ENCODE measurements around the gene POLR2L. TPM values are rescaled to one million over a fixed set of nuclear protein-coding genes. Genes with fewer than 3 reads are reported as not detected.

POLR2L gene
- total and polyA plus RNA-seq, 10 donors, result 24.6 to 131 (median 66.2) TPM

GRCh38 chr11:804599-804964, 37.7 kb downstream of the POLR2L start:
- no peaks in the 10 kb centered on the region for H3K27me3 ChIP-seq (replicated peaks in 1 of 7)
- 2 to 17% (median 5%) methylated on average over 2 to 18 of the region's 18 CpGs for WGBS, 5 donors
- no peak for TF ChIP-seq POLR2AphosphoS5 (IDR thresholded peaks at IDR 0.05)
- no peak for TF ChIP-seq CTCF (IDR thresholded peaks at IDR 0.05 in 8 of 11, conservative IDR thresholded peaks at IDR 0.05 in 3 of 11)
- TF ChIP-seq POLR2A (IDR thresholded peaks at IDR 0.05), result no peak
- H3K36me3 ChIP-seq, result peaks cover 0 to 36% (median 13%) of the 10 kb centered on the region in 6 donors
- H3K4me1 ChIP-seq, result peaks cover 20 to 69% (median 48%) of the 10 kb centered on the region in 6 donors
- no peak for DNase-seq
- peak overlapping the region; percentile 58 to 88 (median 67) for H3K4me3 ChIP-seq
- no peaks in the 10 kb centered on the region for H3K9me3 ChIP-seq
- H3K27ac ChIP-seq, result peak overlapping the region; percentile 89 to 97 (median 93)
- intact Hi-C loops (cut with DNase I; ENCODE audit: low total_unique reads), result no loop called here

- 54 to 72% (median 58%) methylated on average over 13 to 26 of the region's 26 CpGs for WGBS, 5 donors
- peak; percentile 87 for DNase-seq
Measured at GRCh38 chr11:803770-804598, 38.3 kb downstream of the POLR2L start.

GRCh38 chr11:803467-803742, 38.9 kb downstream of the POLR2L start:
- 91 to 97% (median 92%) methylated on average over 6 to 8 of the region's 8 CpGs; no CpG with 5 or more reads in 1 of the 5 donors for WGBS, 5 donors
- Histone ChIP-seq H3K27me3 (replicated peaks in 1 of 7) (no peaks in the 10 kb centered on the region), H3K27ac (no peak overlapping the region), H3K4me1 (peaks cover 17 to 66% (median 46%) of the 10 kb centered on the region in 6 donors), H3K9me3 (no peaks in the 10 kb centered on the region), H3K4me3 (no peak overlapping the region), H3K36me3 (peaks cover 0 to 42% (median 14%) of the 10 kb centered on the region in 6 donors)
- TF ChIP-seq CTCF (IDR thresholded peaks at IDR 0.05 in 8 of 11, conservative IDR thresholded peaks at IDR 0.05 in 3 of 11) (no peak), POLR2A (IDR thresholded peaks at IDR 0.05) (no peak), POLR2AphosphoS5 (IDR thresholded peaks at IDR 0.05) (no peak)
- no peak for DNase-seq
- intact Hi-C loops (cut with DNase I; ENCODE audit: low total_unique reads), result no loop called here

More at GRCh38 chr11:803770-804598, 38.3 kb downstream of the POLR2L start:
- no peaks in the 10 kb centered on the region for H3K27me3 ChIP-seq (replicated peaks in 1 of 7)
- H3K27ac ChIP-seq, result peak overlapping the region in 7 of 8 donors; percentile 89 to 97 (median 93)
- H3K4me1 ChIP-seq, result peaks cover 20 to 68% (median 48%) of the 10 kb centered on the region in 6 donors
- no peaks in the 10 kb centered on the region for H3K9me3 ChIP-seq
- H3K36me3 ChIP-seq, result peaks cover 0 to 42% (median 14%) of the 10 kb centered on the region in 6 donors
- intact Hi-C loops (cut with DNase I; ENCODE audit: low total_unique reads), result no loop called here
- TF ChIP-seq POLR2A (IDR thresholded peaks at IDR 0.05), result no peak
- TF ChIP-seq POLR2AphosphoS5 (IDR thresholded peaks at IDR 0.05), result peak in 1 of 3 donors; percentile 43
- peak overlapping the region in 7 of 8 donors; percentile 62 to 88 (median 71) for H3K4me3 ChIP-seq

- Histone ChIP-seq H3K4me1 (peaks cover 12 to 65% (median 44%) of the 10 kb centered on the region in 6 donors), H3K36me3 (peaks cover 0 to 42% (median 14%) of the 10 kb centered on the region in 6 donors), H3K9me3 (no peaks in the 10 kb centered on the region), H3K27ac (no peak overlapping the region), H3K4me3 (no peak overlapping the region), H3K27me3 (replicated peaks in 1 of 7) (no peaks in the 10 kb centered on the region)
- WGBS, 5 donors, result 92 to 96% (median 94%) methylated on average over 18 to 28 of the region's 28 CpGs
- intact Hi-C loops (cut with DNase I; ENCODE audit: low total_unique reads), result no loop called here
- DNase-seq, result no peak
- TF ChIP-seq CTCF (IDR thresholded peaks at IDR 0.05 in 8 of 11, conservative IDR thresholded peaks at IDR 0.05 in 3 of 11), result no peak
- TF ChIP-seq POLR2AphosphoS5 (IDR thresholded peaks at IDR 0.05), result peak in 1 of 3 donors; percentile 43
- TF ChIP-seq POLR2A (IDR thresholded peaks at IDR 0.05), result no peak
Measured at GRCh38 chr11:802693-803466, 39.4 kb downstream of the POLR2L start.

All from spleen (tissue), 11 donors.